Neural cell (in vitro differentiated cells): ENCODE results near the gene DAW1. TPM values are rescaled to one million over a fixed set of nuclear protein-coding genes. Genes with fewer than 3 reads are reported as not detected.
"Not testable (repeated sequence)": the region's sequence is repeated elsewhere in the genome, so short reads cannot be mapped to it uniquely, and the experiment has no call there.

ENCODE experiments used
- H2AFZ ChIP-seq: fragments of 200-600, 300-800 bp; sonication (generic), shearing (Covaris generic); 2 replicates; pipeline ENCODE4 v1.6.0; 2014; ENCODE audit warnings: low read depth, mild to moderate bottlenecking, antibody characterized with exemption, low read length, moderate library complexity
- H3F3A ChIP-seq: fragments of 200-600 bp; shearing (Covaris generic); 2 replicates; pipeline ENCODE4 v1.6.1; 2016; ENCODE audit warnings: mild to moderate bottlenecking, moderate library complexity, mixed read lengths, antibody characterized with exemption, low read length; ENCODE audit not compliant: insufficient read depth, poor library complexity, severe bottlenecking
- H3K27ac ChIP-seq: fragments of 200-600, 300-800 bp; sonication (generic), shearing (Covaris generic); 2 replicates; pipeline ENCODE4 v1.5.1; 2014; ENCODE audit warnings: mild to moderate bottlenecking, low read length, moderate library complexity
- H3K27me3 ChIP-seq: fragments of 300-800, 200-600 bp; sonication (generic), shearing (Covaris generic); 2 replicates; pipeline ENCODE4 v1.6.0; 2014; ENCODE audit warnings: mild to moderate bottlenecking, low read depth, low read length, moderate library complexity; ENCODE audit not compliant: insufficient read depth
- H3K36me3 ChIP-seq: fragments of 300-800, 200-600 bp; sonication (generic), shearing (Covaris generic); 2 replicates; pipeline ENCODE4 v1.5.1; 2014; ENCODE audit warnings: mild to moderate bottlenecking, antibody characterized with exemption, low read length, moderate library complexity; ENCODE audit not compliant: insufficient read depth
- H3K4me2 ChIP-seq: fragments of 300-800, 200-600 bp; sonication (generic), shearing (Covaris generic); 2 replicates; pipeline ENCODE4 v1.6.0; 2014; ENCODE audit warnings: mild to moderate bottlenecking, low read length
- H3K4me3 ChIP-seq: fragments of 300-800, 200-600 bp; sonication (generic), shearing (Covaris generic); 2 replicates; pipeline ENCODE4 v1.5.1; 2014; ENCODE audit warnings: mild to moderate bottlenecking, low read length, moderate library complexity
- H3K79me2 ChIP-seq: fragments of 200-600 bp; shearing (Covaris generic); replicated peaks from 2 replicates; pipeline ENCODE4 v1.6.0; 2014; ENCODE audit warnings: mild to moderate bottlenecking, low read length, moderate library complexity; ENCODE audit not compliant: insufficient read depth
- H3K9ac ChIP-seq: fragments of 300-800, 200-600 bp; sonication (generic), shearing (Covaris generic); 2 replicates; pipeline ENCODE4 v1.6.1; 2016; ENCODE audit warnings: mild to moderate bottlenecking, low read length, mixed read lengths
- H3K9me2 ChIP-seq: fragments of 200-600 bp; shearing (Covaris generic); 2 replicates; pipeline ENCODE4 v1.6.1; 2016; ENCODE audit warnings: mild to moderate bottlenecking, low read length, mixed read lengths; ENCODE audit not compliant: insufficient read depth
- H3K9me3 ChIP-seq: fragments of 200-600, 300-800 bp; sonication (generic), shearing (Covaris generic); 2 replicates; pipeline ENCODE4 v1.6.1; 2016; ENCODE audit warnings: mild to moderate bottlenecking, mixed run types, low read length, moderate library complexity, mixed read lengths
- H4K20me1 ChIP-seq: fragments of 200-600 bp; shearing (Covaris generic); 2 replicates; pipeline ENCODE4 v1.6.1; 2016; ENCODE audit warnings: mild to moderate bottlenecking, mixed run types; ENCODE audit not compliant: insufficient read depth
- CTCF ChIP-seq: fragments of 450-650 bp; IDR thresholded peaks from 2 replicates; pipeline ENCODE4 v1.5.1; 2014; ENCODE audit warnings: antibody characterized with exemption, mild to moderate bottlenecking, moderate library complexity; ENCODE audit not compliant: poor library complexity, severe bottlenecking
- EP300 ChIP-seq: fragments of 450-650 bp; conservative IDR thresholded peaks from 2 replicates; pipeline ENCODE4 v1.6.1; 2014; ENCODE audit warnings: antibody characterized with exemption, mild to moderate bottlenecking, moderate library complexity; ENCODE audit not compliant: poor library complexity, severe bottlenecking
- EZH2 ChIP-seq: fragments of 200-600, 300-800 bp; shearing (Covaris generic), sonication (generic); IDR thresholded peaks from 2 replicates; pipeline ENCODE4 v1.6.1; 2014; ENCODE audit warnings: antibody characterized with exemption, low read length, borderline replicate concordance, mild to moderate bottlenecking; ENCODE audit not compliant: insufficient read depth, poor library complexity, severe bottlenecking
- MXI1 ChIP-seq: fragments of 450-650 bp; conservative IDR thresholded peaks from 2 replicates; pipeline ENCODE4 v1.6.1; 2014; ENCODE audit warnings: antibody characterized with exemption, mild to moderate bottlenecking; ENCODE audit not compliant: poor library complexity, severe bottlenecking
- POLR2AphosphoS5 ChIP-seq: IDR thresholded peaks from 2 replicates; pipeline ENCODE4 v1.6.1; 2012
- RAD21 ChIP-seq: fragments of 450-650 bp; conservative IDR thresholded peaks from 2 replicates; pipeline ENCODE4 v1.6.1; 2014; ENCODE audit warnings: antibody characterized with exemption, mild to moderate bottlenecking, moderate library complexity
- REST ChIP-seq: IDR thresholded peaks from 2 replicates; pipeline ENCODE4 v1.6.1; 2012; ENCODE audit warnings: borderline replicate concordance
- SMC3 ChIP-seq: fragments of 450-650 bp; conservative IDR thresholded peaks from 2 replicates; pipeline ENCODE4 v1.6.1; 2014; ENCODE audit warnings: antibody characterized with exemption, mild to moderate bottlenecking, moderate library complexity; ENCODE audit not compliant: poor library complexity
- TAF1 ChIP-seq: IDR thresholded peaks from 2 replicates; pipeline ENCODE4 v1.6.1; 2012; ENCODE audit warnings: low read depth
- polyA plus RNA-seq: library from polyadenylated mRNA; depleted of rRNA; stranded (reverse); fragments of >200 nt; gene quantifications from 2 replicates; pipeline ENCODE4 v1.2.3, GENCODE V29; 2014

Gene DAW1
- polyA plus RNA-seq, 1 donor from 2014 or later: 1.5 TPM

- H3K9ac ChIP-seq: no peak overlapping the region
- H3K27ac ChIP-seq: no peak overlapping the region
- H3K4me2 ChIP-seq: no peak overlapping the region
- no peaks in the 10 kb centered on the region for H3F3A ChIP-seq
- H3K9me2 ChIP-seq: no peaks in the 10 kb centered on the region
- no peaks in the 10 kb centered on the region for H3K79me2 ChIP-seq
- H4K20me1 ChIP-seq: no peaks in the 10 kb centered on the region
- TF ChIP-seq TAF1: no peak
- no peak for TF ChIP-seq RAD21
- TF ChIP-seq CTCF: no peak
- TF ChIP-seq MXI1: no peak
- no peak for TF ChIP-seq REST
- TF ChIP-seq POLR2AphosphoS5: no peak
- TF ChIP-seq SMC3: no peak
- no peak for TF ChIP-seq EP300
- TF ChIP-seq EZH2: no peak
- no peak overlapping the region for H3K4me3 ChIP-seq
- no peaks in the 10 kb centered on the region for H3K36me3 ChIP-seq
- no peak overlapping the region for H2AFZ ChIP-seq
- no peaks in the 10 kb centered on the region for H3K9me3 ChIP-seq
- no peaks in the 10 kb centered on the region for H3K27me3 ChIP-seq
Observed at GRCh38 chr2:227834916-227835650, 36.3 kb upstream of the DAW1 start.

GRCh38 chr2:227839339-227840129 is 31.9 kb upstream of the DAW1 start:
- not testable (repeated sequence) for H3K36me3 ChIP-seq, H3K4me2 ChIP-seq, H2AFZ ChIP-seq, H3K9me3 ChIP-seq, H3K79me2 ChIP-seq, H4K20me1 ChIP-seq, H3F3A ChIP-seq, H3K9ac ChIP-seq, H3K4me3 ChIP-seq, H3K9me2 ChIP-seq, H3K27me3 ChIP-seq, H3K27ac ChIP-seq
